WTC11 (cell line): ENCODE results near the gene EN2. TPM values are rescaled to one million over a fixed set of nuclear protein-coding genes. Genes with fewer than 3 reads are reported as not detected.

Experiments
- ATAC-seq: fragments of 200-7000 bp; cut with Tn5 transposase; 2 replicates; pipeline ENCODE4 v1.10.0; 2021; ENCODE audit warnings: mild to moderate bottlenecking, moderate library complexity
- CTCF ChIA-PET: fragments of 300-600 bp; sonication (Branson Sonifier 250); formaldehyde crosslinking; loops from one replicate; lab custom pipeline; 2021; ENCODE audit warnings: antibody characterized with exemption; lab: Charles Lee
- POLR2A ChIA-PET: fragments of 350-600 bp; sonication (Branson Sonifier 250); formaldehyde crosslinking; loops from one replicate; lab custom pipeline; 2021; ENCODE audit warnings: antibody characterized with exemption; lab: Charles Lee
- DNase-seq: peaks from one replicate; pipeline ENCODE4 v3.0.0; 2021; ENCODE audit warnings: low spot score
- H3K27ac Mint-ChIP-seq: 2 replicates; pipeline ENCODE4 v1.8.0; 2021; ENCODE audit warnings: mixed read lengths
- H3K27me3 Mint-ChIP-seq: 2 replicates; pipeline ENCODE4 v1.8.0; 2021; ENCODE audit warnings: low read depth, mild to moderate bottlenecking, moderate library complexity, mixed read lengths
- H3K36me3 Mint-ChIP-seq: 2 replicates; pipeline ENCODE4 v1.8.0; 2021; ENCODE audit warnings: mixed read lengths
- H3K4me1 Mint-ChIP-seq: 2 replicates; pipeline ENCODE4 v1.8.0; 2022; ENCODE audit warnings: mixed read lengths
- H3K4me3 Mint-ChIP-seq: 2 replicates; pipeline ENCODE4 v1.8.0; 2021; ENCODE audit warnings: mild to moderate bottlenecking, moderate library complexity, mixed read lengths
- H3K9me3 Mint-ChIP-seq: 2 replicates; pipeline ENCODE4 v1.8.0; 2021; ENCODE audit warnings: mixed read lengths
- ATF2 ChIP-seq: sonication (generic); formaldehyde crosslinking; IDR thresholded peaks from 2 replicates; pipeline ENCODE4 v1.8.1; 2022; ENCODE audit warnings: low read depth, missing genetic modification reagents, borderline replicate concordance
- FOXP1 ChIP-seq: sonication (generic); formaldehyde crosslinking; IDR thresholded peaks from 2 replicates; pipeline ENCODE4 v1.8.0; 2022; ENCODE audit warnings: missing genetic modification reagents, mild to moderate bottlenecking, moderate library complexity, borderline replicate concordance
- GABPB1 ChIP-seq: sonication (generic); formaldehyde crosslinking; IDR thresholded peaks from 2 replicates; pipeline ENCODE4 v1.8.1; 2023; ENCODE audit warnings: mild to moderate bottlenecking, missing genetic modification reagents
- GRHL2 ChIP-seq: fragments of 250-450 bp; sonication (Bioruptor Pico); IDR thresholded peaks from 2 replicates; pipeline ENCODE4 v1.8.0; 2022; ENCODE audit warnings: mild to moderate bottlenecking, moderate library complexity; ENCODE audit not compliant: insufficient replicate concordance, severe bottlenecking
- JUN ChIP-seq: sonication (generic); formaldehyde crosslinking; IDR thresholded peaks from 2 replicates; pipeline ENCODE4 v1.8.0; 2023; ENCODE audit warnings: mild to moderate bottlenecking, missing genetic modification reagents
- KAT7 ChIP-seq: sonication (generic); formaldehyde crosslinking; IDR thresholded peaks from 2 replicates; pipeline ENCODE4 v1.8.1; 2023; ENCODE audit warnings: missing genetic modification reagents, mild to moderate bottlenecking, borderline replicate concordance
- MAX ChIP-seq: sonication (generic); formaldehyde crosslinking; IDR thresholded peaks from 2 replicates; pipeline ENCODE4 v1.8.0; 2022; ENCODE audit warnings: mild to moderate bottlenecking, missing genetic modification reagents
- NR2C2 ChIP-seq: sonication (generic); formaldehyde crosslinking; IDR thresholded peaks from 2 replicates; pipeline ENCODE4 v1.8.0; 2022; ENCODE audit warnings: mild to moderate bottlenecking, missing genetic modification reagents
- OVOL2 ChIP-seq: fragments of 250-450 bp; sonication (Bioruptor Pico); IDR thresholded peaks from 2 replicates; pipeline ENCODE4 v1.9.0; 2021; ENCODE audit warnings: mild to moderate bottlenecking, borderline replicate concordance
- PRDM15 ChIP-seq: sonication (generic); formaldehyde crosslinking; IDR thresholded peaks from 2 replicates; pipeline ENCODE4 v1.8.0; 2022; ENCODE audit warnings: missing genetic modification reagents
- RORB ChIP-seq: fragments of 250-450 bp; sonication (Bioruptor Pico); IDR thresholded peaks from 2 replicates; pipeline ENCODE4 v1.9.0; 2021; ENCODE audit warnings: mild to moderate bottlenecking
- SMAD3 ChIP-seq: sonication (generic); formaldehyde crosslinking; IDR thresholded peaks from 2 replicates; pipeline ENCODE4 v1.8.0; 2022; ENCODE audit warnings: missing genetic modification reagents, mild to moderate bottlenecking, borderline replicate concordance
- SOX15 ChIP-seq: fragments of 250-450 bp; sonication (Bioruptor Pico); IDR thresholded peaks from 2 replicates; pipeline ENCODE4 v1.9.0; 2021; ENCODE audit warnings: mild to moderate bottlenecking
- ZNF396 ChIP-seq: fragments of 250-450 bp; sonication (Bioruptor Pico); IDR thresholded peaks from 2 replicates; pipeline ENCODE4 v1.8.0; 2021; ENCODE audit warnings: mild to moderate bottlenecking, moderate library complexity, borderline replicate concordance
- ZNF671 ChIP-seq: fragments of 250-450 bp; sonication (Bioruptor Pico); IDR thresholded peaks from 2 replicates; pipeline ENCODE4 v1.8.0; 2021; ENCODE audit warnings: mild to moderate bottlenecking
- total RNA-seq: library from RNA; stranded (reverse); gene quantifications from 3 replicates; pipeline ENCODE4 v1.2.3, GENCODE V29; 2021
- TF ChIP-seq, protein P1 (sequence below): sonication (generic); formaldehyde crosslinking; IDR thresholded peaks from 2 replicates; pipeline ENCODE4 v1.8.0; 2022; ENCODE audit warnings: mild to moderate bottlenecking, missing genetic modification reagents
- TF ChIP-seq, protein P2 (sequence below): sonication (generic); formaldehyde crosslinking; IDR thresholded peaks from 2 replicates; pipeline ENCODE4 v1.8.1; 2022; ENCODE audit warnings: low read depth, mild to moderate bottlenecking, moderate library complexity, missing genetic modification reagents, borderline replicate concordance

The EN2 gene
- total RNA-seq, 1 experiment from 2014 or later = not detected

DNA sequence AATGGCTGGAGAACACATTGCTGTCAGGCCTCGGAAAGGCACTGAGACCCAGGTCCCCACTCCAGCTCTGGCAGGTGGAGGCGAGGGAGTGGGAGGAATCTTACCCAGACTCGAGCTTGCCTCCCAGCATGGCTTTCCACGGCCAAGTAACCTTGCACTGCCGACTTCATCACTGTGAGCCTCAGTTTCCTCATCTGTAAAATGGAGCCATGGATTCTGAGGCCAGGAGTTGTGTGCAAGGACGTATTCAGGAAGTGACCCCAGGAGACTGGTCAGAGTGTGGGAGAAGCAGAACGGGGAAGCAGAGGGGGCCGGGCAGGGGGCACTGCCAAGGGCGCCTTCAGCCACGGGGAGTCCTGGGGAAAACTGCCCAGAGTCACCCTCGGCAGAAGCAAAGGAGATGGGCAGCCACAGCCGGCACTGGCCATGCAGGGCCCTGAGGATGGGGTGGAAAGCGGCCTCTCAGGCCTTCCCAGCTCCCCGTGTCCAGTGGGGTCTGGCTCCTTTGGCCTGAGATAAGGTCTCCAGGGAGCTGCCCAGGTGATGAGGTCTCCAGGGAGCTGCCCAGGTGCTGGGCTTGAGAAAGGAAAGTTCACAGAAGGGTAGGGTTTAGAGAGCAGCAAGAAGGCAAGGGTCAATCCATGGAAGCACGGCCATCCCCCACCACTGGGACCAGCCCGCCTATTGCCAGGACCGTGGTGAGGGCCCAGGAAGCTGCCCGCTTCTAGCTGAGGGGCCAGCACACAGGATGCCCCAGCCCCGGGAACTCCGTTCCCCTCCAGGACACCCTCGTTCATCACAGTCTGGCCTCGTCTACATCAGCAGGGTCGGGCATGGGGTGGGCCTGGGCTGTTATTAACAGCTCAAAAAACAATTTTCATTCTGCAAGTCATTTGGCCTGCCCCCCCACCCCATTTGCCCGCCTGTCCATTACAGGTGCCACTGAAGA, 34.3 kb upstream of the EN2 start:
- ChIA-PET CTCF (no interaction called here), POLR2A (no interaction called here)
- H3K36me3 Mint-ChIP-seq = no peaks in the 10 kb centered on the region
- TF ChIP-seq ZNF671 (CRISPR knock-in tag) (no peak), ATF2 (CRISPR knock-in tag) (no peak), GABPB1 (CRISPR knock-in tag) (no peak), JUN (CRISPR knock-in tag) (no peak), SMAD3 (CRISPR knock-in tag) (no peak), OVOL2 (CRISPR knock-in tag) (no peak)
- TF ChIP-seq, protein P1, sequence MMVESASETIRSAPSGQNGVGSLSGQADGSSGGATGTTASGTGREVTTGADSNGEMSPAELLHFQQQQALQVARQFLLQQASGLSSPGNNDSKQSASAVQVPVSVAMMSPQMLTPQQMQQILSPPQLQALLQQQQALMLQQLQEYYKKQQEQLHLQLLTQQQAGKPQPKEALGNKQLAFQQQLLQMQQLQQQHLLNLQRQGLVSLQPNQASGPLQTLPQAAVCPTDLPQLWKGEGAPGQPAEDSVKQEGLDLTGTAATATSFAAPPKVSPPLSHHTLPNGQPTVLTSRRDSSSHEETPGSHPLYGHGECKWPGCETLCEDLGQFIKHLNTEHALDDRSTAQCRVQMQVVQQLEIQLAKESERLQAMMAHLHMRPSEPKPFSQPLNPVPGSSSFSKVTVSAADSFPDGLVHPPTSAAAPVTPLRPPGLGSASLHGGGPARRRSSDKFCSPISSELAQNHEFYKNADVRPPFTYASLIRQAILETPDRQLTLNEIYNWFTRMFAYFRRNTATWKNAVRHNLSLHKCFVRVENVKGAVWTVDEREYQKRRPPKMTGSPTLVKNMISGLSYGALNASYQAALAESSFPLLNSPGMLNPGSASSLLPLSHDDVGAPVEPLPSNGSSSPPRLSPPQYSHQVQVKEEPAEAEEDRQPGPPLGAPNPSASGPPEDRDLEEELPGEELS (CRISPR knock-in tag) = no peak
- no peaks in the 10 kb centered on the region for H3K9me3 Mint-ChIP-seq
- no peak for DNase-seq
- no peak overlapping the region for H3K4me3 Mint-ChIP-seq
- no peak for ATAC-seq
- no peaks in the 10 kb centered on the region for H3K4me1 Mint-ChIP-seq
- H3K27me3 Mint-ChIP-seq = peaks cover 3% of the 10 kb centered on the region
- H3K27ac Mint-ChIP-seq = no peak overlapping the region

GRCh38 chr7:155424301-155425010, 33.5 kb upstream of the EN2 start:
- TF ChIP-seq RORB (CRISPR knock-in tag) = no peak
- Mint-ChIP-seq H3K9me3 (no peaks in the 10 kb centered on the region), H3K36me3 (no peaks in the 10 kb centered on the region), H3K27me3 (peaks cover 3% of the 10 kb centered on the region), H3K4me1 (no peaks in the 10 kb centered on the region), H3K4me3 (no peak overlapping the region), H3K27ac (no peak overlapping the region)
- DNase-seq = no peak
- no peak for ATAC-seq
- ChIA-PET POLR2A (no interaction called here), CTCF (interaction anchor here (2.5 kb wide), 1 partner anchor 174 kb away, joined by 7 read pairs; no protein-coding TSS in a partner anchor)

DNA sequence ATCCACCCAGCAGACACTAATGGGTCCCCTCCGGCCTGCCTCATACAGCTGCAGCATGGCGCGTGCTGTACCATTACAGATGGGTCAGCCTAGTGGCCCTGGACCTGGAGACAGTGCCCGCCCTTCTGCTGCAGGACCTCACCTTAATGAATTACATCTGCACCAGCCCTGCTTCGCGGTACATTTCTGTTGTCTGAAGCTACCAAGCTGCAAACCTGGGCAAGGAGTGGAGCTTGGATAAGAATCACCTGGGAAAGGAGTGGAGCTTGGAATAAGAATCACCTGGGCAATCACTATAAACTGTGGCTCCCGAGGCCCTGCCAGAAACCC, 33.0 kb upstream of the EN2 start:
- ChIA-PET CTCF (interaction anchor here (2.5 kb wide), 1 partner anchor 174 kb away, joined by 7 read pairs; no protein-coding TSS in a partner anchor), POLR2A (no interaction called here)
- TF ChIP-seq PRDM15 (CRISPR knock-in tag) (no peak), NR2C2 (CRISPR knock-in tag) (no peak), KAT7 (CRISPR knock-in tag) (no peak), ZNF396 (CRISPR knock-in tag) (no peak), SOX15 (no peak), FOXP1 (no peak), MAX (CRISPR knock-in tag) (no peak), GRHL2 (CRISPR knock-in tag) (no peak)
- TF ChIP-seq, protein P2, sequence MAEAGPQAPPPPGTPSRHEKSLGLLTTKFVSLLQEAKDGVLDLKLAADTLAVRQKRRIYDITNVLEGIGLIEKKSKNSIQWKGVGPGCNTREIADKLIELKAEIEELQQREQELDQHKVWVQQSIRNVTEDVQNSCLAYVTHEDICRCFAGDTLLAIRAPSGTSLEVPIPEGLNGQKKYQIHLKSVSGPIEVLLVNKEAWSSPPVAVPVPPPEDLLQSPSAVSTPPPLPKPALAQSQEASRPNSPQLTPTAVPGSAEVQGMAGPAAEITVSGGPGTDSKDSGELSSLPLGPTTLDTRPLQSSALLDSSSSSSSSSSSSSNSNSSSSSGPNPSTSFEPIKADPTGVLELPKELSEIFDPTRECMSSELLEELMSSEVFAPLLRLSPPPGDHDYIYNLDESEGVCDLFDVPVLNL (CRISPR knock-in tag) = no peak

More for the DNA sequence above, 33.0 kb upstream of the EN2 start:
- Mint-ChIP-seq H3K27me3 (peaks cover 3% of the 10 kb centered on the region), H3K4me3 (no peak overlapping the region), H3K36me3 (no peaks in the 10 kb centered on the region), H3K4me1 (no peaks in the 10 kb centered on the region), H3K9me3 (no peaks in the 10 kb centered on the region), H3K27ac (no peak overlapping the region)
- no peak for ATAC-seq
- no peak for DNase-seq
